ENCODE data around the gene SLC22A9.

SLC22A9 gene

GRCh38 chr11:63369165-63369970 lies at the start of gene SLC22A9:
TSS of gene SLC22A9 (plus strand) at chr11:63369785. CDS start at chr11:63370057, 272 bp downstream.
- no peak for TF ChIP-seq RAD21 (IDR thresholded peaks at IDR 0.05; ENCODE audit: low read depth)
- TF ChIP-seq EP300 (IDR thresholded peaks at IDR 0.05; ENCODE audit: borderline replicate concordance) = no peak
- TF ChIP-seq TEAD4 (IDR thresholded peaks at IDR 0.05) = no peak
- TF ChIP-seq TAF1 (IDR thresholded peaks at IDR 0.05; ENCODE audit: low read depth) = no peak
- no peak for TF ChIP-seq TCF12 (IDR thresholded peaks at IDR 0.05; ENCODE audit: low read depth)
- TF ChIP-seq USF1 (IDR thresholded peaks at IDR 0.05) = no peak
- TF ChIP-seq NFIC (IDR thresholded peaks at IDR 0.05) = no peak
- TF ChIP-seq REST (IDR thresholded peaks at IDR 0.05; ENCODE audit: low read depth) = no peak
- TF ChIP-seq CREB1 (IDR thresholded peaks at IDR 0.05; ENCODE audit: low read depth) = no peak
- TF ChIP-seq EGR1 (IDR thresholded peaks at IDR 0.05) = no peak
- TF ChIP-seq ZBTB7A (IDR thresholded peaks at IDR 0.05; ENCODE audit: low read depth) = no peak
- TF ChIP-seq YY1 (IDR thresholded peaks at IDR 0.05; ENCODE audit: low read depth) = no peak

GRCh38 chr11:63321723-63322122 lies 47.9 kb upstream of the SLC22A9 start:
- no peak for TF ChIP-seq TCF12 (IDR thresholded peaks at IDR 0.05; ENCODE audit: low read depth)
- TF ChIP-seq FOXM1 (IDR thresholded peaks at IDR 0.05; ENCODE audit: borderline replicate concordance, low read depth) = no peak
- TF ChIP-seq MAX (IDR thresholded peaks at IDR 0.05) = no peak
- no peak for TF ChIP-seq YY1 (IDR thresholded peaks at IDR 0.05; ENCODE audit: low read depth)
- no peak for TF ChIP-seq REST (IDR thresholded peaks at IDR 0.05; ENCODE audit: low read depth)
- no peak for TF ChIP-seq TAF1 (IDR thresholded peaks at IDR 0.05; ENCODE audit: low read depth)
- no peak for TF ChIP-seq ZBTB7A (IDR thresholded peaks at IDR 0.05; ENCODE audit: low read depth)
- no peak for TF ChIP-seq CEBPB (IDR thresholded peaks at IDR 0.05)

- TF ChIP-seq RAD21 (IDR thresholded peaks at IDR 0.05; ENCODE audit: low read depth) (no peak), TAF1 (IDR thresholded peaks at IDR 0.05; ENCODE audit: low read depth) (no peak), REST (IDR thresholded peaks at IDR 0.05; ENCODE audit: low read depth) (no peak), TEAD4 (IDR thresholded peaks at IDR 0.05) (no peak), FOXM1 (IDR thresholded peaks at IDR 0.05; ENCODE audit: borderline replicate concordance, low read depth) (no peak), USF1 (IDR thresholded peaks at IDR 0.05) (no peak), NFIC (IDR thresholded peaks at IDR 0.05) (no peak), YY1 (IDR thresholded peaks at IDR 0.05; ENCODE audit: low read depth) (no peak), EGR1 (IDR thresholded peaks at IDR 0.05) (no peak), CEBPB (IDR thresholded peaks at IDR 0.05) (no peak), TCF12 (IDR thresholded peaks at IDR 0.05; ENCODE audit: low read depth) (no peak), MAX (IDR thresholded peaks at IDR 0.05) (no peak)
These were observed 32.5 kb upstream of the SLC22A9 start for GRCh38 chr11:63337070-63337469.

- TF ChIP-seq REST (IDR thresholded peaks at IDR 0.05; ENCODE audit: low read depth) = no peak
These were observed 26.5 kb upstream of the SLC22A9 start for GRCh38 chr11:63343130-63343529.
